Uterus (tissue), 4 donors: ENCODE data around the gene CWC27. TPM values are rescaled to one million over a fixed set of nuclear protein-coding genes. Genes with fewer than 3 reads are reported as not detected.

Experiments used
- DNase-seq, 2 donors: peaks; one replicate each; pipeline ENCODE4 v3.0.0-alpha.2; 2019 to 2020
- H3K27ac ChIP-seq, 2 donors: fragments of 200-600 bp; sonication (generic); 1 replicate in 1 of 2; 2 replicates in 1 of 2; pipeline ENCODE4 v1.5.1; 2016 to 2018
- H3K27me3 ChIP-seq, 2 donors: fragments of 200-600 bp; sonication (generic); one replicate each; pipeline ENCODE4 v1.5.1; 2018 to 2019; ENCODE audit warnings: control low read depth in 1 of 2
- H3K36me3 ChIP-seq, 2 donors: fragments of 200-600 bp; sonication (generic); one replicate each; pipeline ENCODE4 v1.5.1; 2019; ENCODE audit warnings: control low read depth in 1 of 2
- H3K4me1 ChIP-seq, 2 donors: fragments of 200-600 bp; sonication (generic); one replicate each; pipeline ENCODE4 v1.5.1; 2018 to 2019; ENCODE audit warnings: control low read depth in 1 of 2
- H3K4me3 ChIP-seq, 2 donors: fragments of 200-600 bp; sonication (generic); 1 replicate in 1 of 2; 2 replicates in 1 of 2; pipeline ENCODE4 v1.5.1; 2018 to 2019; ENCODE audit warnings: mild to moderate bottlenecking in 1 of 2
- H3K9me3 ChIP-seq, 2 donors: fragments of 200-600 bp; sonication (generic); one replicate each; pipeline ENCODE4 v1.5.1; 2019; ENCODE audit warnings: control low read depth in 1 of 2
- POLR2A ChIP-seq, 2 donors: fragments of 450-650 bp; IDR thresholded peaks; one replicate each; pipeline ENCODE4 v1.6.1; 2016; ENCODE audit warnings: antibody characterized with exemption in 2 of 2, mild to moderate bottlenecking in 1 of 2, moderate library complexity in 1 of 2
- intact Hi-C: fragments of 100-400 bp; cut with DNase I; formaldehyde crosslinking; loops from one replicate; pipeline ENCODE4 v1.15.1; 2023; ENCODE audit warnings: low total_unique reads
- total RNA-seq, 4 donors: library from RNA; depleted of rRNA in 3 of 4; stranded (reverse); fragments of >200 nt in 3 of 4; gene quantifications; one replicate each; pipeline versions ENCODE4 v1.1.0 to v1.2.4, GENCODE V29; 2014 to 2023
- TF ChIP-seq, protein P1 (sequence below), 4 experiments: fragments of 200-600 bp in 2 of 4; fragments of 450-650 bp in 2 of 4; sonication (generic) in 2 of 4; IDR thresholded peaks; one replicate each; pipeline ENCODE4 v1.5.1; 2016 to 2019; ENCODE audit warnings: antibody characterized with exemption in 4 of 4, mild to moderate bottlenecking in 2 of 4, moderate library complexity in 1 of 4
- donor health status: DM: yes; HTN: yes; CAD: no.

The CWC27 gene
- total RNA-seq, 4 donors from 2014 or later, result 7.6 to 28.2 (median 24.2) TPM

DNA sequence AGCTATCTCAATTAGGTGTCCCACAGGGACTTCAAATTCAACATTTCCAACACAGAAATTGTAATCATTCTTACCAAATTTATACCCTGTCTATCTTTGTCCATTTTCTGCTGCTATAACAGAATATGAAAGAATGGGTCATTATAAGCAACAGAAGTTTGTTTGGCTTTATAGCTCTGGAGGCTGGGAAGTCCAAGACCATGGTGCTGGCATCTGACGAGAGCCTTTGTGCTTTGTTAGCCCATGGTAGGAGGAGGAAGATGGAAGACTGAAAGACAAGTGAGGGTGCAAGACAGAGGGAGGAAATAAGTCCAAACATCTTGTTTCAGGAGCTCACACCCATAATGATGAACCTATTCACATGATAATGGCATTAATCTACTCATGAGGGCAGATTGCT is 72.2 kb downstream of the CWC27 start:
- Histone ChIP-seq H3K27ac (no peak overlapping the region), H3K4me3 (no peak overlapping the region), H3K4me1 (peaks cover 0 to 3% of the 10 kb centered on the region in 2 donors), H3K9me3 (no peaks in the 10 kb centered on the region), H3K36me3 (no peaks in the 10 kb centered on the region), H3K27me3 (no peaks in the 10 kb centered on the region)
- intact Hi-C loops, result no loop called here
- no peak for DNase-seq
- TF ChIP-seq, protein P1, sequence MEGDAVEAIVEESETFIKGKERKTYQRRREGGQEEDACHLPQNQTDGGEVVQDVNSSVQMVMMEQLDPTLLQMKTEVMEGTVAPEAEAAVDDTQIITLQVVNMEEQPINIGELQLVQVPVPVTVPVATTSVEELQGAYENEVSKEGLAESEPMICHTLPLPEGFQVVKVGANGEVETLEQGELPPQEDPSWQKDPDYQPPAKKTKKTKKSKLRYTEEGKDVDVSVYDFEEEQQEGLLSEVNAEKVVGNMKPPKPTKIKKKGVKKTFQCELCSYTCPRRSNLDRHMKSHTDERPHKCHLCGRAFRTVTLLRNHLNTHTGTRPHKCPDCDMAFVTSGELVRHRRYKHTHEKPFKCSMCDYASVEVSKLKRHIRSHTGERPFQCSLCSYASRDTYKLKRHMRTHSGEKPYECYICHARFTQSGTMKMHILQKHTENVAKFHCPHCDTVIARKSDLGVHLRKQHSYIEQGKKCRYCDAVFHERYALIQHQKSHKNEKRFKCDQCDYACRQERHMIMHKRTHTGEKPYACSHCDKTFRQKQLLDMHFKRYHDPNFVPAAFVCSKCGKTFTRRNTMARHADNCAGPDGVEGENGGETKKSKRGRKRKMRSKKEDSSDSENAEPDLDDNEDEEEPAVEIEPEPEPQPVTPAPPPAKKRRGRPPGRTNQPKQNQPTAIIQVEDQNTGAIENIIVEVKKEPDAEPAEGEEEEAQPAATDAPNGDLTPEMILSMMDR (IDR thresholded peaks at IDR 0.05), result no peak
- no peak for TF ChIP-seq POLR2A (IDR thresholded peaks at IDR 0.05)

DNA sequence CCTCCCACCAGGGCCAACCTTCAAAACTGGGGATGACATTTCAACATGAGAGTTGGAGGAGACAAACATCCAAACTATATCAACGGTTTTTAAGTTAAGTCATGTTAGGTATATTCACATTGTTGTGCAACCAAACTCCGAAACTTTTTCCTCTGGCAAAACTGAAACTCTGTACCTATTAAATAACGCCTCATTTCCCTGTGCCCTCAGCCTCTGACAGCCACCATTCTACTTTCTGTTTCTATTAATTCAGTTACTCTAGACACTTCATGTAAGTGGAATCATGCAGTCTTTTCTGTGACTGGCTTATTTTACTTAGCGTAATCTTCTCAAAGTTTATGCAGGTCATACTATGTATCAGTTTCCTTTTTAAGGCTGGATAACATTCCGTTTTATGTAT is 85.0 kb downstream of the CWC27 start:
- intact Hi-C loops, result no loop called here
- DNase-seq, result no peak

DNA sequence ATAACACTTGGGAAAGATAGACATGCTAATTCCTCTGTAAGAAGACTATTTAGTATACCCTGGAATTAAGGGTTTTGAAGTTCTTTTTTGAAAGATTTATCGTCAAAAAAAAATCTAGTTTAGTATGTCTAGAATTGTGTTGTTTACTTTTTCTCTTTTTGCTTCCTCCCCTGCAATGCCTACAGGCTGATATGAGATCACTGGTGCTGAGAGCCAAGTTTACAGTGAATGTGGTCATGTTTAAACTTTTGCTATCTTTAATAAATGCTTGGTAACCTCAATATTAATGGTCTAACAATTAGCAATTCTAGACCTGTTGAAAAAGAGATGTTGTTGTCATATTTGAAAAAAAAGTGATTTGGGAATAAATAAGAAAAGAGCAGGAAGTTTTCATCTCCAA is 86.1 kb downstream of the CWC27 start:
- DNase-seq, result no peak
- no peaks in the 10 kb centered on the region for H3K27me3 ChIP-seq
- no peak for TF ChIP-seq POLR2A (IDR thresholded peaks at IDR 0.05)
- TF ChIP-seq, protein P1 (IDR thresholded peaks at IDR 0.05), result no peak
- H3K36me3 ChIP-seq, result no peaks in the 10 kb centered on the region
- no peak overlapping the region for H3K27ac ChIP-seq
- H3K4me1 ChIP-seq, result no peaks in the 10 kb centered on the region
- H3K4me3 ChIP-seq, result no peak overlapping the region
- no peaks in the 10 kb centered on the region for H3K9me3 ChIP-seq
- intact Hi-C loops, result no loop called here

More for the DNA sequence above, 85.0 kb downstream of the CWC27 start:
- Histone ChIP-seq H3K4me3 (no peak overlapping the region), H3K27me3 (no peaks in the 10 kb centered on the region), H3K36me3 (no peaks in the 10 kb centered on the region), H3K27ac (no peak overlapping the region), H3K4me1 (no peaks in the 10 kb centered on the region), H3K9me3 (no peaks in the 10 kb centered on the region)
- TF ChIP-seq POLR2A (IDR thresholded peaks at IDR 0.05), result no peak
- TF ChIP-seq, protein P1 (IDR thresholded peaks at IDR 0.05), result no peak

DNA sequence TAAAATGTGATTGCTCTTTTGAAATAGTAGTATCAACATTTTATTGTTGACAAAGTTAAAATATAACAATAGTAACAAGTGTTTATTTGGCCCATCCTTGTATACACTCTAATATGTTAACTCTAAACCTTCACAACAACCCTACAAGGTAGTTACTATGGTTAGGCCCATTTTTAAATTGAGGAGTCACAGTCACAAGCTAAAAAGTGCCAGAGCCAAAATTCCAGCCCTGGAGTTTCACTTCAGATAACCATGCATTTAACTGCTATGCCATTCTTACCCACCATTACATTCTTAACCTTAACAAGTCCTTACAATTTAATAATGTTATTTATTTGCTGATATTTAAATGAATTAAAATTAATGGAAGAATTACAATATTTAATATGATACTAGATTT is 91.2 kb downstream of the CWC27 start:
- Histone ChIP-seq H3K27ac (no peak overlapping the region), H3K9me3 (no peaks in the 10 kb centered on the region), H3K4me3 (no peak overlapping the region), H3K4me1 (no peaks in the 10 kb centered on the region), H3K36me3 (no peaks in the 10 kb centered on the region), H3K27me3 (no peaks in the 10 kb centered on the region)
- no peak for DNase-seq
- intact Hi-C loops, result no loop called here
- TF ChIP-seq POLR2A (IDR thresholded peaks at IDR 0.05), result no peak
- TF ChIP-seq, protein P1 (IDR thresholded peaks at IDR 0.05), result no peak

DNA sequence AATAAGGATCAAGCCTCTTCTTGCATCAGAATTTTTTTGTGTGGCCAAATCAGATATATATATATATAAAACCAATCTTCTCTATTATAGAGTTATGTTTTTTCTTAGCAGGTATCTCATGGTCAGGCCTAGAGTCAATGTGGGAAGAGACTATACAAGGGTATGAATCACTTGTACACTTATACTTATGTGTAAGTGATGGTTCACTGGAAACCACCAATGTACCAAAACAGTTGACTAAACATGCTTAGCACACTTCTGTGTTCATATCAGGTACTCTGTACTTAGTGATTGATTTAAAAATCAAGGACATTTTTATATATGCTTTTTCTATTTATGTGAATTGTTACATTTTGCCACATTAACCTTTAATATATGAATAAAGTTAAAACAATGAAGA is 92.6 kb downstream of the CWC27 start:
- Histone ChIP-seq H3K4me3 (no peak overlapping the region), H3K27me3 (no peaks in the 10 kb centered on the region), H3K9me3 (no peaks in the 10 kb centered on the region), H3K36me3 (no peaks in the 10 kb centered on the region), H3K27ac (no peak overlapping the region), H3K4me1 (no peaks in the 10 kb centered on the region)
- DNase-seq, result no peak
- intact Hi-C loops, result no loop called here
- TF ChIP-seq, protein P1 (IDR thresholded peaks at IDR 0.05), result no peak
- no peak for TF ChIP-seq POLR2A (IDR thresholded peaks at IDR 0.05)
